ENCODE results near the gene ASMTL. TPM values are rescaled to one million over a fixed set of nuclear protein-coding genes. Genes with fewer than 3 reads are reported as not detected.

ASMTL gene
- total and polyA plus RNA-seq, 2 donors (not counting 1 experiment from before 2014, with no cell fraction given): 12.9 to 19.8 TPM

DNA sequence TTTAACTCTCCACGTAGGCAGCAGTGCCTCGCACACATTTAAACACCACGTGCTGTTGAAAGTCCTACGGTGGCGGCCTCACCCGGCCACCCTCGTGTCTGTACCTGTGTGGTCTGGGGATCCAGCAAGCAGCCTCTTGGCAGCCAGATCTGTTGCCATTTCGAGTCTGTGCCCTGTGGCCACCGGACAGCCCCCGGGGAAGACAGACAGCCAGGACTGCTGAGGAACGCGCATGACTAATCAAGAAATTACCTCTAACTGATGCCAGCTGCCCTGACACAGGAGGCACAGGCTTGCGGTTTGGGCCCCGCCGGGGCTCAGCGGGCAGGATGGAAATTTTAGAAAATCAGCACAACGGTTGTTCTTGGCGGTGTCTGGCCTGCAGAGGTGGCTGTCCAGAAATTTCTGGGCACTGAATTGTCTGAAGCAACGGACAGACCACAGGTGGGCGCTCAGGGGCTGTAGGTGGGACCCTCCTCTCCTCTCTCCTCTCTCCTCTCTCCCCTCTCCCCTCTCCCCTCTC lies 15.6 kb upstream of the ASMTL start:
- H3K27ac ChIP-seq (ENCODE audit: insufficient read depth, low read length): no peak overlapping the region
- no peak for TF ChIP-seq EZH2 (IDR thresholded peaks at IDR 0.05; ENCODE audit: low read length, missing control alignments)
- H3K9ac ChIP-seq (ENCODE audit: insufficient read depth, low read length): no peak overlapping the region
- H2AFZ ChIP-seq (ENCODE audit: low read length): no peak overlapping the region
- no peaks in the 10 kb centered on the region for H4K20me1 ChIP-seq (ENCODE audit: control insufficient read depth, extremely low read depth, insufficient read depth, low read length)
- DNase-seq (ENCODE audit: low read depth in 2 of 2): peak in 1 of 2 donors; percentile 59
- H3K27me3 ChIP-seq (ENCODE audit: control insufficient read depth, insufficient read depth, low read length): no peaks in the 10 kb centered on the region
- H3K4me2 ChIP-seq (ENCODE audit: extremely low read depth, insufficient read depth, low read length): no peak overlapping the region
- H3K4me1 ChIP-seq (ENCODE audit: control insufficient read depth, extremely low read depth, insufficient read depth, low read length): no peaks in the 10 kb centered on the region
- H3K79me2 ChIP-seq (ENCODE audit: control insufficient read depth, insufficient read depth, low read length): no peaks in the 10 kb centered on the region
- no peak overlapping the region for H3K4me3 ChIP-seq (replicated peaks in 1 of 4; ENCODE audit: control extremely low read depth in 1 of 4, insufficient read depth in 1 of 4, low read depth in 3 of 4, low read length in 4 of 4)
- H3K9me3 ChIP-seq (ENCODE audit: control insufficient read depth, insufficient read depth, low read depth, low read length): no peaks in the 10 kb centered on the region
- H3K36me3 ChIP-seq (ENCODE audit: control insufficient read depth, insufficient read depth, low read length): no peaks in the 10 kb centered on the region

- Histone ChIP-seq H2AFZ (ENCODE audit: low read length) (no peak overlapping the region), H3K4me3 (replicated peaks in 1 of 4; ENCODE audit: control extremely low read depth in 1 of 4, insufficient read depth in 1 of 4, low read depth in 3 of 4, low read length in 4 of 4) (no peak overlapping the region), H3K4me1 (ENCODE audit: control insufficient read depth, extremely low read depth, insufficient read depth, low read length) (no peaks in the 10 kb centered on the region)
Observed at GRCh38 chrX:1466971-1467561, 14.4 kb upstream of the ASMTL start.

GRCh38 chrX:1466232-1466661 lies 13.5 kb upstream of the ASMTL start:
- no peak for DNase-seq (ENCODE audit: low read depth in 2 of 2)
- no peak overlapping the region for H3K27ac ChIP-seq (ENCODE audit: insufficient read depth, low read length)
- TF ChIP-seq EZH2 (IDR thresholded peaks at IDR 0.05; ENCODE audit: low read length, missing control alignments): no peak
- TF ChIP-seq, protein P1, sequence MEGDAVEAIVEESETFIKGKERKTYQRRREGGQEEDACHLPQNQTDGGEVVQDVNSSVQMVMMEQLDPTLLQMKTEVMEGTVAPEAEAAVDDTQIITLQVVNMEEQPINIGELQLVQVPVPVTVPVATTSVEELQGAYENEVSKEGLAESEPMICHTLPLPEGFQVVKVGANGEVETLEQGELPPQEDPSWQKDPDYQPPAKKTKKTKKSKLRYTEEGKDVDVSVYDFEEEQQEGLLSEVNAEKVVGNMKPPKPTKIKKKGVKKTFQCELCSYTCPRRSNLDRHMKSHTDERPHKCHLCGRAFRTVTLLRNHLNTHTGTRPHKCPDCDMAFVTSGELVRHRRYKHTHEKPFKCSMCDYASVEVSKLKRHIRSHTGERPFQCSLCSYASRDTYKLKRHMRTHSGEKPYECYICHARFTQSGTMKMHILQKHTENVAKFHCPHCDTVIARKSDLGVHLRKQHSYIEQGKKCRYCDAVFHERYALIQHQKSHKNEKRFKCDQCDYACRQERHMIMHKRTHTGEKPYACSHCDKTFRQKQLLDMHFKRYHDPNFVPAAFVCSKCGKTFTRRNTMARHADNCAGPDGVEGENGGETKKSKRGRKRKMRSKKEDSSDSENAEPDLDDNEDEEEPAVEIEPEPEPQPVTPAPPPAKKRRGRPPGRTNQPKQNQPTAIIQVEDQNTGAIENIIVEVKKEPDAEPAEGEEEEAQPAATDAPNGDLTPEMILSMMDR (conservative IDR thresholded peaks at IDR 0.05 in 1 of 2, IDR thresholded peaks at IDR 0.05 in 1 of 2; ENCODE audit: low read depth in 1 of 2, low read length in 2 of 2): no peak

More at GRCh38 chrX:1466971-1467561, 14.4 kb upstream of the ASMTL start:
- H3K27ac ChIP-seq (ENCODE audit: insufficient read depth, low read length): no peak overlapping the region
- TF ChIP-seq, protein P1 (conservative IDR thresholded peaks at IDR 0.05 in 1 of 2, IDR thresholded peaks at IDR 0.05 in 1 of 2; ENCODE audit: low read depth in 1 of 2, low read length in 2 of 2): no peak
- no peak for TF ChIP-seq EZH2 (IDR thresholded peaks at IDR 0.05; ENCODE audit: low read length, missing control alignments)
- no peaks in the 10 kb centered on the region for H3K9me3 ChIP-seq (ENCODE audit: control insufficient read depth, insufficient read depth, low read depth, low read length)
- H3K4me2 ChIP-seq (ENCODE audit: extremely low read depth, insufficient read depth, low read length): no peak overlapping the region
- no peaks in the 10 kb centered on the region for H3K27me3 ChIP-seq (ENCODE audit: control insufficient read depth, insufficient read depth, low read length)
- no peak overlapping the region for H3K9ac ChIP-seq (ENCODE audit: insufficient read depth, low read length)
- no peaks in the 10 kb centered on the region for H4K20me1 ChIP-seq (ENCODE audit: control insufficient read depth, extremely low read depth, insufficient read depth, low read length)
- H3K36me3 ChIP-seq (ENCODE audit: control insufficient read depth, insufficient read depth, low read length): no peaks in the 10 kb centered on the region
- no peak for DNase-seq (ENCODE audit: low read depth in 2 of 2)
- H3K79me2 ChIP-seq (ENCODE audit: control insufficient read depth, insufficient read depth, low read length): no peaks in the 10 kb centered on the region

More at GRCh38 chrX:1466232-1466661, 13.5 kb upstream of the ASMTL start:
- Histone ChIP-seq H3K79me2 (ENCODE audit: control insufficient read depth, insufficient read depth, low read length) (no peaks in the 10 kb centered on the region), H3K27me3 (ENCODE audit: control insufficient read depth, insufficient read depth, low read length) (no peaks in the 10 kb centered on the region), H3K4me2 (ENCODE audit: extremely low read depth, insufficient read depth, low read length) (no peak overlapping the region), H3K9me3 (ENCODE audit: control insufficient read depth, insufficient read depth, low read depth, low read length) (no peaks in the 10 kb centered on the region), H3K4me1 (ENCODE audit: control insufficient read depth, extremely low read depth, insufficient read depth, low read length) (no peaks in the 10 kb centered on the region), H2AFZ (ENCODE audit: low read length) (no peak overlapping the region), H3K9ac (ENCODE audit: insufficient read depth, low read length) (no peak overlapping the region), H4K20me1 (ENCODE audit: control insufficient read depth, extremely low read depth, insufficient read depth, low read length) (no peaks in the 10 kb centered on the region), H3K4me3 (replicated peaks in 1 of 4; ENCODE audit: control extremely low read depth in 1 of 4, insufficient read depth in 1 of 4, low read depth in 3 of 4, low read length in 4 of 4) (no peak overlapping the region), H3K36me3 (ENCODE audit: control insufficient read depth, insufficient read depth, low read length) (no peaks in the 10 kb centered on the region)

Measured in fibroblast of lung (primary cell).